HepG2 (cell line): ENCODE data around the gene FRMD1. TPM values are rescaled to one million over a fixed set of nuclear protein-coding genes. Genes with fewer than 3 reads are reported as not detected.

Experiments used
- ATAC-seq: fragments of 200-7000 bp; cut with Tn5 transposase; 3 replicates; pipeline ENCODE4 v1.9.1; 2020; ENCODE audit warnings: mild to moderate bottlenecking, moderate library complexity
- BruUV-seq: library from RNA; stranded (reverse); fragments of 400-500 nt; replicated peaks from 2 replicates; lab custom pipeline; 2021; lab: Mats Ljungman, UMichigan
- CTCF ChIA-PET: fragments of 300-600 bp; formaldehyde crosslinking; extraction: SDS; loops from one replicate; lab custom pipeline; 2021; ENCODE audit warnings: low total read pairs, inconsistent platforms, low intra/inter-chr PET ratio; lab: Yijun Ruan, JAX
- POLR2A ChIA-PET: fragments of 350-600 bp; sonication (Branson Sonifier 250); formaldehyde crosslinking; loops from one replicate; lab custom pipeline; 2020; ENCODE audit warnings: antibody characterized with exemption, inconsistent platforms; lab: Yijun Ruan, JAX
- DNase-seq: peaks from one replicate; pipeline ENCODE4 v3.0.0-alpha.2; 2015; ENCODE audit warnings: low spot score
- FAIRE-seq: peaks from 3 replicates; lab custom pipeline; 2011; peaks lifted over from hg19 to GRCh38; lab: Jason Lieb, UNC
- H2AFZ ChIP-seq: one replicate; pipeline ENCODE4 v1.6.1; 2011; ENCODE audit warnings: low read length, inconsistent platforms
- H3K27ac ChIP-seq: fragments of 300-600 bp; 3 replicates; pipeline ENCODE4 v1.8.0; 2011; ENCODE audit warnings: mixed run types, mild to moderate bottlenecking, mixed read lengths, low read length, inconsistent platforms; ENCODE audit not compliant: insufficient read depth; ENCODE audit errors: extremely low read length
- H3K27me3 ChIP-seq, 2 experiments: fragments of 200-600 bp in 1 of 2; 2 replicates in 1 of 2; 3 replicates in 1 of 2; pipeline versions ENCODE4 v1.6.0 to v1.8.0; 2011; ENCODE audit warnings: low read length in 2 of 2, mild to moderate bottlenecking in 2 of 2, moderate library complexity in 2 of 2, inconsistent platforms in 1 of 2; ENCODE audit not compliant: insufficient read depth in 2 of 2, control insufficient read depth in 1 of 2
- H3K36me3 ChIP-seq, 2 experiments: fragments of 200-600 bp in 1 of 2; replicated peaks in 1 of 2; 2 replicates in 1 of 2; 3 replicates in 1 of 2; pipeline versions ENCODE4 v1.5.1 to v1.8.0; 2011; ENCODE audit warnings: low read length in 2 of 2, inconsistent platforms in 1 of 2; ENCODE audit not compliant: insufficient read depth in 2 of 2, control insufficient read depth in 1 of 2
- H3K4me1 ChIP-seq: 2 replicates; pipeline ENCODE4 v1.5.1; 2012; ENCODE audit warnings: low read length, inconsistent platforms; ENCODE audit not compliant: insufficient read depth
- H3K4me2 ChIP-seq: 2 replicates; pipeline ENCODE4 v1.6.0; 2011; ENCODE audit warnings: low read depth, low read length, inconsistent platforms
- H3K4me3 ChIP-seq, 3 experiments: fragments of 200-600 bp in 1 of 3; sonication (generic), shearing (Covaris generic) in 1 of 3; replicated peaks in 1 of 3; 2 replicates each; pipeline ENCODE4 v1.5.1; 2011 to 2016; ENCODE audit warnings: low read length in 3 of 3, inconsistent platforms in 2 of 3, low read depth in 2 of 3, mild to moderate bottlenecking in 2 of 3, control low read depth in 1 of 3, mixed read lengths in 1 of 3; ENCODE audit not compliant: insufficient read depth in 1 of 3
- H3K79me2 ChIP-seq: one replicate; pipeline ENCODE4 v1.6.1; 2011; ENCODE audit warnings: low read length, inconsistent platforms; ENCODE audit not compliant: insufficient read depth
- H3K9ac ChIP-seq: 2 replicates; pipeline ENCODE4 v1.6.0; 2011; ENCODE audit warnings: mild to moderate bottlenecking, low read depth, low read length, inconsistent platforms; ENCODE audit not compliant: insufficient read depth
- H3K9me3 ChIP-seq: 2 replicates; pipeline ENCODE4 v1.5.1; 2012; ENCODE audit warnings: mild to moderate bottlenecking, low read length
- H4K20me1 ChIP-seq: 2 replicates; pipeline ENCODE4 v1.6.0; 2011; ENCODE audit warnings: inconsistent platforms, mild to moderate bottlenecking, low read length, moderate library complexity; ENCODE audit not compliant: insufficient read depth
- MAFF ChIP-seq: IDR thresholded peaks from 2 replicates; pipeline ENCODE4 v1.6.1; 2011; ENCODE audit warnings: low read depth, low read length, improper control_type of control experiment
- MAFK ChIP-seq, 2 experiments: IDR thresholded peaks in 1 of 2; conservative IDR thresholded peaks in 1 of 2; 2 replicates each; pipeline ENCODE4 v1.6.1; 2011; ENCODE audit warnings: improper control_type of control experiment in 2 of 2, low read length in 2 of 2
- MTF2 ChIP-seq: sonication (generic); formaldehyde crosslinking; IDR thresholded peaks from 2 replicates; pipeline ENCODE4 v1.5.0; 2020; ENCODE audit warnings: missing genetic modification reagents, borderline replicate concordance
- TRIM24 ChIP-seq: sonication (generic); formaldehyde crosslinking; IDR thresholded peaks from 2 replicates; pipeline ENCODE4 v1.8.0; 2022; ENCODE audit warnings: mild to moderate bottlenecking, missing genetic modification reagents
- WGBS: methylation state at CpG from one replicate; pipeline ENCODE4 v1.1.6; 2017; ENCODE audit warnings: low lambda C conversion rate; 5-methylcytosine and 5-hydroxymethylcytosine counted together
- in situ Hi-C: cut with HindIII; loops from 2 replicates; pipeline ENCODE4 v1.10.0; 2017; ENCODE audit warnings: low pct_unique_long_range_greater_than_20kb; ENCODE audit not compliant: extremely low pct_ligation_motif_present
- intact Hi-C: fragments of 100-400 bp; cut with micrococcal nuclease; formaldehyde crosslinking; loops from one replicate; pipeline ENCODE4 v1.10.0; 2022; ENCODE audit not compliant: unreplicated experiment
- polyA plus RNA-seq, 8 experiments: library from polyadenylated mRNA; depleted of rRNA in 3 of 8; stranded (reverse) in 7 of 8; unstranded in 1 of 8; fragments of >200 nt; fragmentation: Illumina TruSeq in 4 of 8; extraction: Trizol in 4 of 8; gene quantifications; 2 replicates each; pipeline versions ENCODE4 v1.2.1 to v1.2.3, GENCODE V29; 2011 to 2016; ENCODE audit warnings: low read depth in 4 of 8, missing spikeins in 1 of 8, mixed read lengths in 1 of 8; ENCODE audit not compliant: insufficient read depth in 1 of 8
- total RNA-seq, 5 experiments: library from RNA; depleted of rRNA; stranded (reverse); fragments of >200 nt; fragmentation: Illumina TruSeq; extraction: Trizol; gene quantifications; 2 replicates each; pipeline ENCODE4 v1.2.3, GENCODE V29; 2016; ENCODE audit warnings: low read depth in 1 of 5
- TF ChIP-seq, protein P1 (sequence below): sonication (generic); formaldehyde crosslinking; IDR thresholded peaks from 2 replicates; pipeline ENCODE4 v1.9.0; 2021; ENCODE audit warnings: missing genetic modification reagents, mild to moderate bottlenecking, borderline replicate concordance

The FRMD1 gene
- total and polyA plus RNA-seq, 2 of the 13 experiments (the other 11 are each of a cell fraction or from before 2014, with no cell fraction given) = 0.01 TPM; not detected in 1

- no peaks in the 10 kb centered on the region for H3K9me3 ChIP-seq
- DNase-seq (no peak), FAIRE-seq (no peak), ATAC-seq (peak; percentile 7; the same call in 2 of the 3 replicates)
- H3K27ac ChIP-seq = no peak overlapping the region
- intact Hi-C loops (no loop called here), in situ Hi-C loops (loop anchor here (10.0 kb wide), 1 partner anchor 84 kb away; no protein-coding TSS in a partner anchor)
- H3K27me3 ChIP-seq = peaks cover 16 to 75% of the 10 kb centered on the region in 2 experiments
- no peak overlapping the region for H2AFZ ChIP-seq
- no peak overlapping the region for H3K9ac ChIP-seq
- H3K4me3 ChIP-seq = no peak overlapping the region
- POLR2A ChIA-PET = no interaction called here
- no peaks in the 10 kb centered on the region for H3K79me2 ChIP-seq
- TF ChIP-seq MTF2 (CRISPR knock-in tag) = 0 out of 2 replicates have a peak, but pooled peaks have one; percentile 11
- peak; percentile 50; the same call in 1 of the 2 replicates for TF ChIP-seq MAFF
- TF ChIP-seq, protein P1, sequence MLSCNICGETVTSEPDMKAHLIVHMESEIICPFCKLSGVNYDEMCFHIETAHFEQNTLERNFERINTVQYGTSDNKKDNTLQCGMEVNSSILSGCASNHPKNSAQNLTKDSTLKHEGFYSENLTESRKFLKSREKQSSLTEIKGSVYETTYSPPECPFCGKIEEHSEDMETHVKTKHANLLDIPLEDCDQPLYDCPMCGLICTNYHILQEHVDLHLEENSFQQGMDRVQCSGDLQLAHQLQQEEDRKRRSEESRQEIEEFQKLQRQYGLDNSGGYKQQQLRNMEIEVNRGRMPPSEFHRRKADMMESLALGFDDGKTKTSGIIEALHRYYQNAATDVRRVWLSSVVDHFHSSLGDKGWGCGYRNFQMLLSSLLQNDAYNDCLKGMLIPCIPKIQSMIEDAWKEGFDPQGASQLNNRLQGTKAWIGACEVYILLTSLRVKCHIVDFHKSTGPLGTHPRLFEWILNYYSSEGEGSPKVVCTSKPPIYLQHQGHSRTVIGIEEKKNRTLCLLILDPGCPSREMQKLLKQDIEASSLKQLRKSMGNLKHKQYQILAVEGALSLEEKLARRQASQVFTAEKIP (CRISPR knock-in tag) = no peak
- no peak for TF ChIP-seq TRIM24
- TF ChIP-seq MAFK (conservative IDR thresholded peaks at IDR 0.05 in 1 of 2, IDR thresholded peaks at IDR 0.05 in 1 of 2; ENCODE audit: low read length in 2 of 2) = peak; percentile 73 to 81
- WGBS = 46% methylated on average over 26 of the region's 27 CpGs
- CTCF ChIA-PET = no interaction called here
- no peaks in the 10 kb centered on the region for H4K20me1 ChIP-seq
- BruUV-seq = no TSS peak
- 0 out of 2 replicates have a peak, but pooled peaks cover 4% of the 10 kb centered on the region for H3K4me1 ChIP-seq
- H3K4me2 ChIP-seq = no peak overlapping the region
- H3K36me3 ChIP-seq = no peaks in the 10 kb centered on the region
These were observed 28.7 kb downstream of the FRMD1 start for GRCh38 chr6:168050225-168050880.
